ENCODE measurements around the gene AADACL2. TPM values are rescaled to one million over a fixed set of nuclear protein-coding genes. Genes with fewer than 3 reads are reported as not detected.

Gene AADACL2
- total RNA-seq, 4 donors from 2014 or later: not detected

GRCh38 chr3:151794080-151794479 lies 60.4 kb downstream of the AADACL2 start:
- Histone ChIP-seq H3K27ac (no peak overlapping the region), H3K9me3 (no peaks in the 10 kb centered on the region), H3K4me3 (no peak overlapping the region), H3K4me1 (no peaks in the 10 kb centered on the region), H3K27me3 (no peaks in the 10 kb centered on the region), H3K36me3 (no peaks in the 10 kb centered on the region)
- DNase-seq: no peak
- intact Hi-C loops (cut with DNase I; ENCODE audit: low total_unique reads): no loop called here
- no peak for TF ChIP-seq CTCF (IDR thresholded peaks at IDR 0.05)
- no peak for TF ChIP-seq POLR2A (IDR thresholded peaks at IDR 0.05)
- TF ChIP-seq POLR2AphosphoS5 (IDR thresholded peaks at IDR 0.05): no peak
- TF ChIP-seq EP300 (IDR thresholded peaks at IDR 0.05; ENCODE audit: low read depth): no peak
- in situ Hi-C loops (cut with MboI; ENCODE audit: low pct_ligation_motif_present in 1 of 4, low pct_unique_long_range_greater_than_20kb in 1 of 4, low sequenced_read_pairs in 3 of 4): no loop called here
- WGBS, 2 donors (ENCODE audit: low coverage in 1 of 2): 36 to 48% methylated on average over 2 of the region's 2 CpGs

- Histone ChIP-seq H3K27me3 (no peaks in the 10 kb centered on the region), H3K36me3 (no peaks in the 10 kb centered on the region), H3K9me3 (no peaks in the 10 kb centered on the region), H3K4me3 (no peak overlapping the region), H3K4me1 (peaks cover 0 to 2% (median 0%) of the 10 kb centered on the region in 4 donors), H3K27ac (no peak overlapping the region)
- DNase-seq: no peak
- in situ Hi-C loops (cut with MboI; ENCODE audit: low pct_ligation_motif_present in 1 of 4, low pct_unique_long_range_greater_than_20kb in 1 of 4, low sequenced_read_pairs in 3 of 4) (no loop called here), intact Hi-C loops (cut with DNase I; ENCODE audit: low total_unique reads) (no loop called here)
- 85 to 93% methylated on average over 4 of the region's 4 CpGs for WGBS, 2 donors (ENCODE audit: low coverage in 1 of 2)
- TF ChIP-seq POLR2A (IDR thresholded peaks at IDR 0.05): no peak
- TF ChIP-seq EP300 (IDR thresholded peaks at IDR 0.05; ENCODE audit: low read depth): no peak
- no peak for TF ChIP-seq CTCF (IDR thresholded peaks at IDR 0.05)
- TF ChIP-seq POLR2AphosphoS5 (IDR thresholded peaks at IDR 0.05): no peak
Measured at GRCh38 chr3:151795276-151795675, 61.5 kb downstream of the AADACL2 start.

- TF ChIP-seq EP300 (IDR thresholded peaks at IDR 0.05; ENCODE audit: low read depth) (no peak), POLR2A (IDR thresholded peaks at IDR 0.05) (no peak), POLR2AphosphoS5 (IDR thresholded peaks at IDR 0.05) (no peak), CTCF (IDR thresholded peaks at IDR 0.05) (no peak)
- in situ Hi-C loops (cut with MboI; ENCODE audit: low pct_ligation_motif_present in 1 of 4, low pct_unique_long_range_greater_than_20kb in 1 of 4, low sequenced_read_pairs in 3 of 4): no loop called here
- no peaks in the 10 kb centered on the region for H3K36me3 ChIP-seq
- intact Hi-C loops (cut with DNase I; ENCODE audit: low total_unique reads): no loop called here
- no peaks in the 10 kb centered on the region for H3K9me3 ChIP-seq
- no peak overlapping the region for H3K4me3 ChIP-seq
- 70 to 83% methylated on average over 1 of the region's 1 CpG for WGBS, 2 donors (ENCODE audit: low coverage in 1 of 2)
- H3K4me1 ChIP-seq: peaks cover 0 to 4% (median 0%) of the 10 kb centered on the region in 4 donors
- no peaks in the 10 kb centered on the region for H3K27me3 ChIP-seq
- no peak overlapping the region for H3K27ac ChIP-seq
- DNase-seq: no peak
Measured at GRCh38 chr3:151796105-151796680, 62.5 kb downstream of the AADACL2 start.

- Histone ChIP-seq H3K4me3 (no peak overlapping the region), H3K27ac (no peak overlapping the region), H3K36me3 (no peaks in the 10 kb centered on the region), H3K4me1 (peaks cover 0 to 4% (median 0%) of the 10 kb centered on the region in 4 donors), H3K9me3 (no peaks in the 10 kb centered on the region), H3K27me3 (no peaks in the 10 kb centered on the region)
- in situ Hi-C loops (cut with MboI; ENCODE audit: low pct_ligation_motif_present in 1 of 4, low pct_unique_long_range_greater_than_20kb in 1 of 4, low sequenced_read_pairs in 3 of 4) (no loop called here), intact Hi-C loops (cut with DNase I; ENCODE audit: low total_unique reads) (no loop called here)
- TF ChIP-seq EP300 (IDR thresholded peaks at IDR 0.05; ENCODE audit: low read depth): no peak
- TF ChIP-seq POLR2A (IDR thresholded peaks at IDR 0.05): no peak
- no peak for TF ChIP-seq CTCF (IDR thresholded peaks at IDR 0.05)
- TF ChIP-seq POLR2AphosphoS5 (IDR thresholded peaks at IDR 0.05): no peak
- 82 to 88% methylated on average over 2 of the region's 2 CpGs for WGBS, 2 donors (ENCODE audit: low coverage in 1 of 2)
- no peak for DNase-seq
Measured at GRCh38 chr3:151798466-151798865, 64.7 kb downstream of the AADACL2 start.

Data from transverse colon (tissue), 4 donors.